OCI-LY3 (cell line): ENCODE results near the gene SPIRE1.

Experiments
- H2AFZ ChIP-seq: fragments of 200-600, 300-600 bp; shearing (Covaris generic); 2 replicates; pipeline ENCODE4 v1.6.0; 2014; ENCODE audit warnings: antibody characterized with exemption, low read depth, low read length
- H3K27ac ChIP-seq: fragments of 200-600, 300-600 bp; sonication (generic); 2 replicates; pipeline ENCODE4 v1.5.1; 2014; ENCODE audit warnings: mild to moderate bottlenecking, low read length, moderate library complexity, mixed read lengths
- H3K27me3 ChIP-seq: fragments of 200-600, 300-600 bp; sonication (generic); 2 replicates; pipeline ENCODE4 v1.6.1; 2014; ENCODE audit warnings: low read depth, low read length, mixed read lengths
- H3K36me3 ChIP-seq: fragments of 200-600, 300-600 bp; sonication (generic); replicated peaks from 2 replicates; pipeline ENCODE3; 2014; ENCODE audit warnings: low read depth, low read length, mixed read lengths
- H3K4me1 ChIP-seq: fragments of 300-600, 200-600 bp; sonication (generic); 2 replicates; pipeline ENCODE4 v1.6.1; 2014; ENCODE audit warnings: low read length, mixed read lengths
- H3K4me2 ChIP-seq: fragments of 200-600, 300-600 bp; sonication (generic); 2 replicates; pipeline ENCODE4 v1.6.1; 2014; ENCODE audit warnings: low read length, mixed read lengths
- H3K4me3 ChIP-seq: fragments of 300-600, 200-600 bp; sonication (generic); 2 replicates; pipeline ENCODE4 v1.5.1; 2014; ENCODE audit warnings: antibody characterized with exemption, mild to moderate bottlenecking, low read length, moderate library complexity
- H3K79me2 ChIP-seq: fragments of 300-600, 200-600 bp; shearing (Covaris generic); 2 replicates; pipeline ENCODE4 v1.6.1; 2014; ENCODE audit warnings: mild to moderate bottlenecking, low read length, mixed read lengths
- H3K9ac ChIP-seq: fragments of 300-600, 200-600 bp; shearing (Covaris generic); 2 replicates; pipeline ENCODE4 v1.6.0; 2014; ENCODE audit warnings: mild to moderate bottlenecking, low read length, moderate library complexity
- H3K9me3 ChIP-seq: fragments of 200-600, 300-600 bp; shearing (Covaris generic); 2 replicates; pipeline ENCODE4 v1.6.1; 2014; ENCODE audit warnings: low read length, mixed read lengths; ENCODE audit not compliant: insufficient read depth
- H4K20me1 ChIP-seq: fragments of 200-600, 300-600 bp; sonication (generic); 2 replicates; pipeline ENCODE4 v1.6.1; 2016; ENCODE audit warnings: low read length, mixed read lengths; ENCODE audit not compliant: insufficient read depth
- EZH2phosphoT487 ChIP-seq: fragments of 200-600 bp; shearing (Covaris generic); IDR thresholded peaks from 2 replicates; pipeline ENCODE4 v1.6.1; 2018; ENCODE audit warnings: antibody characterized with exemption, mixed run types, low read depth
- TF ChIP-seq, protein P1 (sequence below): fragments of 200-600, 300-600 bp; sonication (generic); IDR thresholded peaks from 2 replicates; pipeline ENCODE4 v1.5.1; 2014; ENCODE audit warnings: antibody characterized with exemption, low read length, low read depth

Gene SPIRE1

DNA sequence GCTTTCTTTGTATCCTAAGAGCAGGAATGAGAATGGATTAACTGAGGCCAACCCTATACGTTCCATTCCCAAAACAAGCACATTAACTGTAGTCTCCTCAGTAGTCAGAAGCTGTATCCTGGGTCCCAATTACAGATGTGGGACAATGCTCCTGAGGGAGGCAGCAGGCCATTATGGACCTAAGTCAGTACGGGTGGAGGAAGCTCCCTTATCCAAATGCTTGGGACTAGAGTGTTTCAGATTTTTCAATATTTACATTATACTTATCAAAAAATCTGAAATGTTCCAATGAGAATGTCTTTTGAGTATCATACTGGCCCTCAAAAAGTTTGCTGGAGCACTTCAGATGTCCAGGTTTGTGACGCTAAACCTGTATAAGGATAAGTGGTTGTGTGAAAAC, 160.1 kb downstream of the SPIRE1 start:
- no peak overlapping the region for H3K27ac ChIP-seq
- no peak overlapping the region for H3K9ac ChIP-seq
- H3K4me2 ChIP-seq = no peak overlapping the region
- H3K36me3 ChIP-seq = no peaks in the 10 kb centered on the region
- H4K20me1 ChIP-seq = no peaks in the 10 kb centered on the region
- no peak overlapping the region for H2AFZ ChIP-seq
- no peak overlapping the region for H3K4me3 ChIP-seq
- H3K79me2 ChIP-seq = no peaks in the 10 kb centered on the region
- TF ChIP-seq, protein P1, sequence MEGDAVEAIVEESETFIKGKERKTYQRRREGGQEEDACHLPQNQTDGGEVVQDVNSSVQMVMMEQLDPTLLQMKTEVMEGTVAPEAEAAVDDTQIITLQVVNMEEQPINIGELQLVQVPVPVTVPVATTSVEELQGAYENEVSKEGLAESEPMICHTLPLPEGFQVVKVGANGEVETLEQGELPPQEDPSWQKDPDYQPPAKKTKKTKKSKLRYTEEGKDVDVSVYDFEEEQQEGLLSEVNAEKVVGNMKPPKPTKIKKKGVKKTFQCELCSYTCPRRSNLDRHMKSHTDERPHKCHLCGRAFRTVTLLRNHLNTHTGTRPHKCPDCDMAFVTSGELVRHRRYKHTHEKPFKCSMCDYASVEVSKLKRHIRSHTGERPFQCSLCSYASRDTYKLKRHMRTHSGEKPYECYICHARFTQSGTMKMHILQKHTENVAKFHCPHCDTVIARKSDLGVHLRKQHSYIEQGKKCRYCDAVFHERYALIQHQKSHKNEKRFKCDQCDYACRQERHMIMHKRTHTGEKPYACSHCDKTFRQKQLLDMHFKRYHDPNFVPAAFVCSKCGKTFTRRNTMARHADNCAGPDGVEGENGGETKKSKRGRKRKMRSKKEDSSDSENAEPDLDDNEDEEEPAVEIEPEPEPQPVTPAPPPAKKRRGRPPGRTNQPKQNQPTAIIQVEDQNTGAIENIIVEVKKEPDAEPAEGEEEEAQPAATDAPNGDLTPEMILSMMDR = no peak
- no peak for TF ChIP-seq EZH2phosphoT487
- H3K9me3 ChIP-seq = no peaks in the 10 kb centered on the region
- H3K4me1 ChIP-seq = no peaks in the 10 kb centered on the region
- no peaks in the 10 kb centered on the region for H3K27me3 ChIP-seq

DNA sequence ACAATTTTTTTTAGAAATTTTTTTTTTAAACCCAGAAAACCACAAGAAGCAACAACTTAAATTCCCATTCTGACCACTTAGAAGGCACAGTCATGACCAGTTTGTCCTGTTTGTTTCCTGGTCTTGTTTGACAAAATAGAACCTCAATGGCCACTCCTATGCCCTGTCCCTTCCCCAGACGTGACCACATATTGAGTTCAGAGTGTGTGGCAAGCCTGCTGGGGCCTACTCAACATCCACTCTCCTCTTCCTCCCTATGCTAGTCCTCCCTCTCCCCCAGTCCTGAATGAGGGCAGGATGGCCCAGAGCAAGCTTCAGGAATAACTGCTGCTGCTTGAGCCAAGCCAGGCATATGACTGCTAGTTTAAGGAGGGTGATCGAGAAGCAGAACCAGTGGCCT, 160.6 kb downstream of the SPIRE1 start:
- Histone ChIP-seq H3K9ac (no peak overlapping the region), H3K27me3 (no peaks in the 10 kb centered on the region), H3K4me1 (no peaks in the 10 kb centered on the region), H3K4me3 (no peak overlapping the region), H3K36me3 (no peaks in the 10 kb centered on the region), H2AFZ (no peak overlapping the region), H3K79me2 (no peaks in the 10 kb centered on the region), H3K4me2 (no peak overlapping the region), H3K9me3 (no peaks in the 10 kb centered on the region), H3K27ac (no peak overlapping the region), H4K20me1 (no peaks in the 10 kb centered on the region)
- TF ChIP-seq, protein P1 = no peak
- no peak for TF ChIP-seq EZH2phosphoT487

DNA sequence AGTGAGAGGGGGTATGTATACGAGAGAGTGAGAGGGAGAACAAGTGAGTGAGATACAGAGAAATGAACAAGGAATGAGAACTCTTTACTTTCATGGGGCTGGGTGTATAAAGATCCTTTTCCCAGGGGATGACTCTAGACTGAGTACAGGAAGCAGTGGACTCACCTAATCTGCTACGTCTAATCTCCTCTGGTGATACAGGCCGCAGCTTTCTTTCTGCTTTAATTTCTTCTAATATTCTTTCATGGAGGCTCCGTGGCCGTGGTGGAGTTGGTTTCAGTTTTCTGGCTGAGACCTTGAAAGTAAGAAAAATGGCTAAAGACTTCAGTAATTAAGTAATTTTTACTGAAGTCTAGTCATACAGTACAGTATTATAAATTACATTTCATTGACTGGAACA, 165.0 kb downstream of the SPIRE1 start:
- H3K27me3 ChIP-seq = no peaks in the 10 kb centered on the region
- H4K20me1 ChIP-seq = no peaks in the 10 kb centered on the region
- H3K9me3 ChIP-seq = no peaks in the 10 kb centered on the region
- no peaks in the 10 kb centered on the region for H3K4me1 ChIP-seq
- TF ChIP-seq, protein P1 = no peak
- no peak for TF ChIP-seq EZH2phosphoT487
- no peak overlapping the region for H3K9ac ChIP-seq
- H3K36me3 ChIP-seq = no peaks in the 10 kb centered on the region
- no peaks in the 10 kb centered on the region for H3K79me2 ChIP-seq
- no peak overlapping the region for H3K27ac ChIP-seq
- no peak overlapping the region for H3K4me3 ChIP-seq
- H3K4me2 ChIP-seq = no peak overlapping the region
- no peak overlapping the region for H2AFZ ChIP-seq

DNA sequence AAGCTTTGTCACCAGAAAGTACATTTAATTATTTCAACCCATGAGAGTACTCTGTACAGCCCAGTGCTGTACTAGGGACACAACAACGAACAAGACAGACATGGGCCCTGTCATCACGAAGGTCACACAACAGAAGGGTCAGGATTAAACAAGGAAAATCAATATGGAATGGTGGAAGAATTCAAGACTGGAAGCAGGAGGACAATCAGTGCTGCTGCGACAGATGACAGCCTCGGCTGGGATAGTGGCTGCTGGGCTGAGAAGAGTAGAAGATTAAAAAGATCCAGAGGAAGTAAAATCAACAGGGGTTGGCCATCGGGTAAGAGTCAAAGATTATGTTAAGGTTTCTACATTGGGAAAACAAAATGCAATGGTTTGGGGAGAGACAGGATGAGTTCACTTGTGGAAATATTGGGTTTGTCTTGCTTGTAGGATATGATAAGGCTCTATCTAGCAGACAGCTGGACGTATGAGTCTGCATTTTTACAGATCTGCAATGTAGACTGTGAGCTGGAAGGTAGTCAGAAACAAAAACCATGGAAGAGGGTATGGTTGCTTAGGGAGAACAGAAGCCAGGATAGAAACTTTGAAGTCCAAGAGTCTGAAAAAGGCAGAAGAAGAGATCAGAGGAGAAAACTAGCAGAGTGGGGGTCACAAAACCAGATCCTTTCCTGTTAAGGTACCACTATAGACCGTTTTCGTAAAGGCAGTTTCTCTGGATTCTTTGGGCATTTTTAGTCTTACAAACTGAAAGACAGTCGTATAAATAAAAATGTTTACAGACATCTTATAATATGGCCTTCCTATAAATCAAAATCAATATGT, 166.1 kb downstream of the SPIRE1 start:
- H4K20me1 ChIP-seq = no peaks in the 10 kb centered on the region
- no peaks in the 10 kb centered on the region for H3K4me1 ChIP-seq
- H3K9me3 ChIP-seq = no peaks in the 10 kb centered on the region
- H3K36me3 ChIP-seq = no peaks in the 10 kb centered on the region
- no peak overlapping the region for H3K9ac ChIP-seq
- TF ChIP-seq, protein P1 = no peak
- no peak for TF ChIP-seq EZH2phosphoT487
- no peaks in the 10 kb centered on the region for H3K79me2 ChIP-seq
- no peak overlapping the region for H3K27ac ChIP-seq
- H2AFZ ChIP-seq = no peak overlapping the region
- H3K4me2 ChIP-seq = no peak overlapping the region
- no peak overlapping the region for H3K4me3 ChIP-seq
- no peaks in the 10 kb centered on the region for H3K27me3 ChIP-seq
